Activated B cell treated with CpG ODN at 0.5 μM for 24 hours (primary cell): ENCODE data around the gene NQO2. TPM values are rescaled to one million over a fixed set of nuclear protein-coding genes. Genes with fewer than 3 reads are reported as not detected.
"Not testable (repeated sequence)": the region's sequence is repeated elsewhere in the genome, so short reads cannot be mapped to it uniquely, and the experiment has no call there.

ENCODE experiments used
- ATAC-seq: fragments of 200-7000 bp; cut with Tn5 transposase; one replicate; pipeline ENCODE4 v1.10.0; 2021; ENCODE audit warnings: low read depth, mild to moderate bottlenecking, moderate library complexity
- CTCF ChIA-PET: fragments of 350-600 bp; sonication (Branson Sonifier 250); formaldehyde crosslinking; loops from one replicate; lab custom pipeline; 2021; ENCODE audit warnings: antibody characterized with exemption; lab: Charles Lee
- POLR2A ChIA-PET: fragments of 350-600 bp; sonication (Branson Sonifier 250); formaldehyde crosslinking; loops from one replicate; lab custom pipeline; 2021; ENCODE audit warnings: antibody characterized with exemption; lab: Charles Lee
- DNase-seq: peaks from one replicate; pipeline ENCODE4 v3.0.0; 2022
- H3K27ac Mint-ChIP-seq: one replicate; pipeline ENCODE4 v1.8.0; 2020; ENCODE audit warnings: mixed read lengths
- H3K27me3 Mint-ChIP-seq: one replicate; pipeline ENCODE4 v1.8.0; 2021; ENCODE audit warnings: mixed read lengths
- H3K36me3 Mint-ChIP-seq: one replicate; pipeline ENCODE4 v1.8.0; 2021; ENCODE audit warnings: low read depth, mixed read lengths
- H3K4me1 Mint-ChIP-seq: one replicate; pipeline ENCODE4 v1.8.0; 2021; ENCODE audit warnings: mixed read lengths
- H3K4me3 Mint-ChIP-seq: one replicate; pipeline ENCODE4 v1.8.0; 2020; ENCODE audit warnings: mild to moderate bottlenecking, mixed read lengths
- H3K9me3 Mint-ChIP-seq: one replicate; pipeline ENCODE4 v1.8.0; 2020; ENCODE audit warnings: mixed read lengths
- intact Hi-C: fragments of 100-400 bp; cut with micrococcal nuclease; formaldehyde crosslinking; loops from one replicate; pipeline ENCODE4 v1.15.1; 2024
- total RNA-seq: library from RNA; stranded (reverse); gene quantifications from 2 replicates; pipeline ENCODE4 v1.2.3, GENCODE V29; 2022
- TF ChIP-seq, protein P1 (sequence below): fragments of 200-600 bp; IDR thresholded peaks from one replicate; pipeline ENCODE4 v1.8.0; 2022; ENCODE audit warnings: antibody characterized with exemption, mild to moderate bottlenecking

The NQO2 gene
- total RNA-seq, 1 donor from 2014 or later: 12.3 TPM

DNA sequence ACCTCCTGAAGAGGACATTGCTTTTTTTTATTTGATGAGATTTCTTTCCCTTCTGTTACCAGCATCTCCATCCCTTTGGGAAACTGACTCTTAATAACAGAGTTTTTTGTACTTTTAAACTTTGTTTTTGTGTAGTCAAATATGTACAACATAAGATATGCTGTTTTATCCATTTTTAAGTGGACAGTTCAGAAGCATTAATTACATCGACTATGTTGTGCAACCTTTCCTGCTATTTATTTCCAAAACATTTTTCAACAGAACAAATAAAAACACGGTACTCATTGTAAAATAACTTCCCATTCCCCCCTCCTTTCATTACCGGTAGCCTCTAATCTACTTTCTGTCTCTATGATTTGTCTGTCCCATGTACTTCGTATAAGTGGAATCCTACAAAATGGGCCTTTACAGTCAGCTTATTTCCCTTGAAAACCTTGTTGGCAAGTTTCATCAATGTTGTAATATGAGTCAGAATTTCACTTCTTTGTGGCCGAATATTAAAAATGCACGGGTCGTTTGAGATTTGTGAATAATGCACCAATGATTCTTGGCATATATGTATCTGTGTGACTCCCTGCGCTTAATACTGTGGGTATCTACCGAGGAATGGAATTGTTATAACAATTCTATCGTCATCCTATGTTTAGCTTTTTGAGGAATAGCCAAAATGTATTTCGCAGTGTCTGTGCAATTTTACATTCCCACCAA, 57.5 kb downstream of the NQO2 start:
- no peak overlapping the region for H3K27ac Mint-ChIP-seq
- intact Hi-C loops: no loop called here
- no peak for ATAC-seq
- no peaks in the 10 kb centered on the region for H3K9me3 Mint-ChIP-seq
- peaks cover 14% of the 10 kb centered on the region for H3K4me1 Mint-ChIP-seq
- H3K27me3 Mint-ChIP-seq: no peaks in the 10 kb centered on the region
- H3K36me3 Mint-ChIP-seq: no peaks in the 10 kb centered on the region
- DNase-seq: no peak
- POLR2A ChIA-PET: no interaction called here
- H3K4me3 Mint-ChIP-seq: no peak overlapping the region
- TF ChIP-seq, protein P1, sequence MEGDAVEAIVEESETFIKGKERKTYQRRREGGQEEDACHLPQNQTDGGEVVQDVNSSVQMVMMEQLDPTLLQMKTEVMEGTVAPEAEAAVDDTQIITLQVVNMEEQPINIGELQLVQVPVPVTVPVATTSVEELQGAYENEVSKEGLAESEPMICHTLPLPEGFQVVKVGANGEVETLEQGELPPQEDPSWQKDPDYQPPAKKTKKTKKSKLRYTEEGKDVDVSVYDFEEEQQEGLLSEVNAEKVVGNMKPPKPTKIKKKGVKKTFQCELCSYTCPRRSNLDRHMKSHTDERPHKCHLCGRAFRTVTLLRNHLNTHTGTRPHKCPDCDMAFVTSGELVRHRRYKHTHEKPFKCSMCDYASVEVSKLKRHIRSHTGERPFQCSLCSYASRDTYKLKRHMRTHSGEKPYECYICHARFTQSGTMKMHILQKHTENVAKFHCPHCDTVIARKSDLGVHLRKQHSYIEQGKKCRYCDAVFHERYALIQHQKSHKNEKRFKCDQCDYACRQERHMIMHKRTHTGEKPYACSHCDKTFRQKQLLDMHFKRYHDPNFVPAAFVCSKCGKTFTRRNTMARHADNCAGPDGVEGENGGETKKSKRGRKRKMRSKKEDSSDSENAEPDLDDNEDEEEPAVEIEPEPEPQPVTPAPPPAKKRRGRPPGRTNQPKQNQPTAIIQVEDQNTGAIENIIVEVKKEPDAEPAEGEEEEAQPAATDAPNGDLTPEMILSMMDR: no peak
- CTCF ChIA-PET: interaction anchor here (1.3 to 5.4 kb wide), 4 partner anchors 11 to 59 kb away, joined by 3 to 50 read pairs (median 6); partner anchors contain the start of genes NQO2 and RIPK1

DNA sequence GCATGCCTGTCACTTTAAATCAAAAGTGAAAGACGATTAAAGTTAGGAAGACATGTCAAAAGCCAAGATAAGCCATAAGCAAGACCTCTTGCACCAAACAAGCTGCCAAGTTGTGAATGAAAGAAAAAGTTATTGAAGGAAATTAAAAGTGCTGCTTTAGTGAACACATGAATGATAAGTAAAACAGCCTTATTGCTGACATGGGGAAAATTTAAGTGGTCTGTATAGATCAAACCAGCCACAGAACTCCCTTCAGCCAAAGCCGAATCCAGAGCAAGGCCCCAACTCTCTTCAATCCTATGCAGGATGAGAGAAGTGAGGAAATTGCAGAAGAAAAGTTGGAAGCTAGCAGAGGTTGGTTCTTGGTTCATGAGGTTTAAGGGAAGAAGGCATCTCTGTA, 59.3 kb downstream of the NQO2 start:
- ATAC-seq: no peak
- Mint-ChIP-seq H3K36me3 (no peaks in the 10 kb centered on the region), H3K4me3 (no peak overlapping the region), H3K27ac (no peak overlapping the region), H3K9me3 (no peaks in the 10 kb centered on the region), H3K4me1 (peaks cover 5% of the 10 kb centered on the region), H3K27me3 (no peaks in the 10 kb centered on the region)
- intact Hi-C loops: no loop called here
- ChIA-PET CTCF (interaction anchor here (0.9 to 1.1 kb wide), 2 partner anchors 58 to 59 kb away, joined by 3 read pairs; partner anchors contain the start of gene NQO2), POLR2A (no interaction called here)
- TF ChIP-seq, protein P1: no peak
- no peak for DNase-seq

GRCh38 chr6:3060092-3060491, 60.4 kb downstream of the NQO2 start:
- H3K4me1 Mint-ChIP-seq, intact Hi-C loops, H3K9me3 Mint-ChIP-seq, H3K27ac Mint-ChIP-seq, DNase-seq, ATAC-seq, H3K36me3 Mint-ChIP-seq, POLR2A ChIA-PET, H3K4me3 Mint-ChIP-seq, H3K27me3 Mint-ChIP-seq: not testable (repeated sequence)
- CTCF ChIA-PET: interaction anchor here (1.1 kb wide), 1 partner anchor 59 kb away, joined by 3 read pairs; no protein-coding TSS in a partner anchor

GRCh38 chr6:3061501-3061941, 61.8 kb downstream of the NQO2 start:
- Mint-ChIP-seq H3K9me3 (no peaks in the 10 kb centered on the region), H3K36me3 (peaks cover 2% of the 10 kb centered on the region), H3K4me3 (no peak overlapping the region), H3K27ac (no peak overlapping the region), H3K4me1 (peaks cover 8% of the 10 kb centered on the region), H3K27me3 (no peaks in the 10 kb centered on the region)
- intact Hi-C loops: no loop called here
- POLR2A ChIA-PET: interaction anchor here (1.0 kb wide), 1 partner anchor 62 kb away, joined by 3 read pairs; no protein-coding TSS in a partner anchor
- CTCF ChIA-PET: no interaction called here
- TF ChIP-seq, protein P1: no peak
- ATAC-seq (no peak), DNase-seq (no peak)

GRCh38 chr6:3063340-3063732, 63.6 kb downstream of the NQO2 start:
- CTCF ChIA-PET: interaction anchor here (0.8 to 1.0 kb wide), 4 partner anchors 10 to 188 kb away, joined by 3 to 5 read pairs (median 4); partner anchors contain the start of gene NQO2
- POLR2A ChIA-PET: interaction anchor here (0.5 to 1.3 kb wide), 19 partner anchors 10 to 1073 kb away, joined by 3 to 30 read pairs (median 4); partner anchors contain the start of genes BPHL, ECI2, SERPINB1 and TUBB2A
- peaks cover 16% of the 10 kb centered on the region for H3K4me1 Mint-ChIP-seq
- peak overlapping the region; percentile 83 for H3K4me3 Mint-ChIP-seq
- not testable (repeated sequence) for H3K9me3 Mint-ChIP-seq, H3K36me3 Mint-ChIP-seq, H3K27ac Mint-ChIP-seq, DNase-seq, ATAC-seq, H3K27me3 Mint-ChIP-seq
- intact Hi-C loops: loop anchor here (2.0 kb wide), 1 partner anchor 65 kb away; the partner anchor contains the start of gene NQO2
